Measurements from ENCODE around the gene SIRPA. TPM values are rescaled to one million over a fixed set of nuclear protein-coding genes. Genes with fewer than 3 reads are reported as not detected.
A peak's percentile ranks its signal among the peaks of the same experiment; 100 is the strongest.

SIRPA gene
- polyA plus RNA-seq, 4 donors, result 11.4 to 40.8 (median 22.4) TPM

DNA sequence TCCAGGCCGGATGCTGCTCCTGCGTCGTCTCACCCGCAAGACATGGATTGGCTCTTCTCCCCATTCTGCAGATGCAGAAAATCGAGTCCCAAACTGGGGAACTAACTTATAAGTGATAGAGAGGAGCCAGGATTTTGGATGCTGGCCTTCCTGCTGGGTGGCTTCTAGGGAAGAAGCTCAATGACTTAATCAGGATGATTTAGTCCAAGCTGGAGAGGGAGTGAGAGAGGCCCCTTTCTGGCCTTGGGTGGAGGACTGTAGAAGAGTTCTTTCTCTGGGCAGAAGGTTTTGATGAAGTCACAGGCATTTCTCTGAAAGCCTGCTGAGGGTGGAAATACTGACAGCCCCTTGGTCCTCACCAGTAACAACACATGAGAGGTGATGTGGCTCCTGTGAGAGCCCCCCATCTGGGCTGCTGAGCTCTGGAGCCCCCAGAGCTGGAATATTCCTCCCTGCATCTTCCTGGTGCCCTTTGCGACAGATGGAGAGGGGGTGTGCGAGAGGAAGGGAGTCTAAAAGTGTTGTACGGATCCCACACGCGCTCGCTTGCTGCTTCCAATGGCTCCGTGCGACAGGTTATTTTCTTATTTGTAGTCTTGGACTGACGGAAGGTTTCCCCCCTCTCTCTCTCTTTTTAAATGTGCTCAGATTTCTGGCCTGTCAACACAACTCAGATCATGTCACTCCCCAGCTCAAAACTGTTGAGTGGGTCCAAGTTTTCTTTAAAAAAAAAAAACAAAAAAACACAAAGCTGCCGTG, 3.5 kb downstream of the SIRPA start:
- Histone ChIP-seq H3K4me1 (ENCODE audit: control insufficient read depth in 3 of 3, insufficient read depth in 2 of 3, low read depth in 1 of 3, low read length in 2 of 3) (peaks cover 0 to 16% (median 3%) of the 10 kb centered on the region in 3 donors), H3K27ac (ENCODE audit: low read depth in 1 of 3, low read length in 2 of 3) (peak overlapping the region in 1 of 3 donors; percentile 33)
- FAIRE-seq, result no peak

DNA sequence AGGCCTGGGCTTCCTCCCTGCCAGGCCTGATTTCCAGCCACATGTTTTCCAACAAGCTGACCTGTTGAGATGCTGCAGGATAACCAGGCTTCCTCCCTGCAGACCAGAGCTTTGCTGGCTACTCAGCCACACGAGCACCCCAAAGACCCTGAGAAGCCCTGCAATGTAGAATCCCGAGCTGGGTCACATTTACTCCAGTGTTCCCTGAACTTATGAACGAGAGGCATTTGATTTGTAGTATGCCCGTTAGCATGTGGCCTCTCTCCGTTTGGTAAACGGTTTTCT, 4.0 kb downstream of the SIRPA start:
- Histone ChIP-seq H3K4me3 (ENCODE audit: low read depth in 1 of 3, low read length in 3 of 3) (no peak overlapping the region), H3K4me1 (ENCODE audit: control insufficient read depth in 3 of 3, insufficient read depth in 2 of 3, low read depth in 1 of 3, low read length in 2 of 3) (peaks cover 0 to 16% (median 3%) of the 10 kb centered on the region in 3 donors), H3K9me3 (ENCODE audit: control insufficient read depth in 2 of 2, insufficient read depth in 1 of 2, low read depth in 1 of 2, low read length in 1 of 2) (no peaks in the 10 kb centered on the region), H3K36me3 (ENCODE audit: control insufficient read depth in 3 of 3, insufficient read depth in 2 of 3, low read depth in 1 of 3, low read length in 3 of 3) (peaks cover 0 to 22% (median 0%) of the 10 kb centered on the region in 3 donors), H3K27me3 (ENCODE audit: control insufficient read depth in 3 of 3, insufficient read depth in 3 of 3, low read length in 3 of 3) (peaks cover 0 to 4% (median 0%) of the 10 kb centered on the region in 3 donors), H3K27ac (ENCODE audit: low read depth in 1 of 3, low read length in 2 of 3) (no peak overlapping the region)
- DNase-seq (no peak), FAIRE-seq (no peak)
- 82 to 89% (median 87%) methylated on average over 6 of the region's 6 CpGs for WGBS, 3 donors

More for the DNA sequence above, 3.5 kb downstream of the SIRPA start:
- WGBS, 3 donors, result 88 to 93% (median 90%) methylated on average over 15 of the region's 15 CpGs
- H3K4me3 ChIP-seq (ENCODE audit: low read depth in 1 of 3, low read length in 3 of 3), result no peak overlapping the region
- no peak for DNase-seq
- H3K36me3 ChIP-seq (ENCODE audit: control insufficient read depth in 3 of 3, insufficient read depth in 2 of 3, low read depth in 1 of 3, low read length in 3 of 3), result peaks cover 0 to 17% (median 0%) of the 10 kb centered on the region in 3 donors
- H3K9me3 ChIP-seq (ENCODE audit: control insufficient read depth in 2 of 2, insufficient read depth in 1 of 2, low read depth in 1 of 2, low read length in 1 of 2), result no peaks in the 10 kb centered on the region
- H3K27me3 ChIP-seq (ENCODE audit: control insufficient read depth in 3 of 3, insufficient read depth in 3 of 3, low read length in 3 of 3), result peaks cover 0 to 4% (median 0%) of the 10 kb centered on the region in 3 donors

DNA sequence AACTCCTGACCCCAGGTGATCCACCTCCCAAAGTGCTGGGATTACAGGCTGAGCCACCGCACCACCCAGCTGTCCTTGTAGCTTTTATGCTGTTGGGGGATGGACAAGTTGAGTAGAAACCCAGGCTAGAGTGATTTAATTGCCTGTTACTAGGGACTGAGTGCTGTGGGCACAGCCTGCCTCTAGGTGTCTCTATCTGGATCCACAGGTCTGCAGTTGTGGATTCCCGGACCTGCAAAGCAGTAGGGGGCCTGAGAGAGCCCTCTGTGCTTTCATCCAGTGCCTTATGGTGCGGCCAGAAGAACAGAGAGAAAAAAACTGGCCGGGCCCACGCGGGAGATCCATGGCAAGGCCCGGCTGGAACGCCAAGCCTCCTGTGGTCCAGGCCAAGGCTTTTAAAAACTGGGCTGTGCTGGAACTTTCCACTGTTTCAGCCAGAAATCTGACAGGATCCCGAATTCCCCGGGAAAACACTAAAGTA, 5.2 kb downstream of the SIRPA start:
- Histone ChIP-seq H3K4me3 (ENCODE audit: low read depth in 1 of 3, low read length in 3 of 3) (no peak overlapping the region), H3K36me3 (ENCODE audit: control insufficient read depth in 3 of 3, insufficient read depth in 2 of 3, low read depth in 1 of 3, low read length in 3 of 3) (peaks cover 0 to 34% (median 0%) of the 10 kb centered on the region in 3 donors), H3K27ac (ENCODE audit: low read depth in 1 of 3, low read length in 2 of 3) (no peak overlapping the region), H3K4me1 (ENCODE audit: control insufficient read depth in 3 of 3, insufficient read depth in 2 of 3, low read depth in 1 of 3, low read length in 2 of 3) (peaks cover 0 to 16% (median 3%) of the 10 kb centered on the region in 3 donors), H3K27me3 (ENCODE audit: control insufficient read depth in 3 of 3, insufficient read depth in 3 of 3, low read length in 3 of 3) (peaks cover 0 to 4% (median 0%) of the 10 kb centered on the region in 3 donors), H3K9me3 (ENCODE audit: control insufficient read depth in 2 of 2, insufficient read depth in 1 of 2, low read depth in 1 of 2, low read length in 1 of 2) (no peaks in the 10 kb centered on the region)
- FAIRE-seq (no peak), DNase-seq (peak; percentile 63 to 79)
- WGBS, 3 donors, result 28 to 37% (median 28%) methylated on average over 10 of the region's 10 CpGs

DNA sequence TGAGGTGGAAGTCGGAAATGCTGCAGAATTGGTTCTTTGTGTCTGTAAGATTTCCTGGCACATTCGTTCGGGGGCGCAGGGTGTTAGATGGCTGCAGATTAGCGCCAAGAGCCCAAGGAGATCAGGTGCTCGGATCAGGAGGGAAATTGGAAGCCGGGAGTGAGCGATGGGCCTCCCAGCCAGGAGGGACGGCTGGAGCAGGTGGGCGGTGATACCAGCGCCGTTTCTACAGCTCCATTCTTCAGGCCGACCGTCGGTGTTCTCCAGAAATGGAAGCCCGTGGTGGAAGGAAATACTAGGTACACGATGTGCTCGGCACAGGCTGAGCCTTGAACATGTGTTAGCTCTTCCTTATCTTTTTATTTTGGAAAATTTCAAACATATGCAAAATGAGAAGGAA, 6.5 kb downstream of the SIRPA start:
- no peak overlapping the region for H3K4me3 ChIP-seq (ENCODE audit: low read depth in 1 of 3, low read length in 3 of 3)
- no peak for DNase-seq
- no peak for FAIRE-seq
- H3K27me3 ChIP-seq (ENCODE audit: control insufficient read depth in 3 of 3, insufficient read depth in 3 of 3, low read length in 3 of 3), result no peaks in the 10 kb centered on the region
- H3K4me1 ChIP-seq (ENCODE audit: control insufficient read depth in 3 of 3, insufficient read depth in 2 of 3, low read depth in 1 of 3, low read length in 2 of 3), result peaks cover 0 to 16% (median 3%) of the 10 kb centered on the region in 3 donors
- H3K27ac ChIP-seq (ENCODE audit: low read depth in 1 of 3, low read length in 2 of 3), result no peak overlapping the region
- WGBS, 3 donors, result 87 to 94% (median 93%) methylated on average over 18 of the region's 18 CpGs
- H3K9me3 ChIP-seq (ENCODE audit: control insufficient read depth in 2 of 2, insufficient read depth in 1 of 2, low read depth in 1 of 2, low read length in 1 of 2), result no peaks in the 10 kb centered on the region
- peaks cover 0 to 45% (median 0%) of the 10 kb centered on the region in 3 donors for H3K36me3 ChIP-seq (ENCODE audit: control insufficient read depth in 3 of 3, insufficient read depth in 2 of 3, low read depth in 1 of 3, low read length in 3 of 3)

DNA sequence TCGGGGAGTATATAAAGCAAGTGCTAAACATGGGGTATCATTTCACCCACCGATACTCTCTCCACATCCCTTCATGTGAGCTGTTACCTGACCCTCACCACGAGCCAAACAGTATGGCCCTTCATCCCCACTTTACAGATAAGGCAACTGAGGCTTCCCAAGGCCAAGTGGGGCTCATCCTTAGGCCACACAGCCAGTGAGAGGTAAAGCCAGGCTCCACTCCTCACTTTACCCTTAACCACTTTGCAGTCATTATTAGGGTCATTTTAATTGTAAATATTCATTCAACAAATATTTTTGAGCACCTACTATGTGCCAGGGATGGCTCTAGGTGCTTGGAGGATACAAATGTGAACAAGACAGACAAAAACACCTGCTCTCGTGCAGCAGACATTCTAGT, 7.0 kb downstream of the SIRPA start:
- no peaks in the 10 kb centered on the region for H3K9me3 ChIP-seq (ENCODE audit: control insufficient read depth in 2 of 2, insufficient read depth in 1 of 2, low read depth in 1 of 2, low read length in 1 of 2)
- H3K27ac ChIP-seq (ENCODE audit: low read depth in 1 of 3, low read length in 2 of 3), result no peak overlapping the region
- H3K27me3 ChIP-seq (ENCODE audit: control insufficient read depth in 3 of 3, insufficient read depth in 3 of 3, low read length in 3 of 3), result no peaks in the 10 kb centered on the region
- WGBS, 3 donors, result 77 to 92% (median 89%) methylated on average over 4 of the region's 4 CpGs
- peaks cover 0 to 50% (median 0%) of the 10 kb centered on the region in 3 donors for H3K36me3 ChIP-seq (ENCODE audit: control insufficient read depth in 3 of 3, insufficient read depth in 2 of 3, low read depth in 1 of 3, low read length in 3 of 3)
- DNase-seq, result no peak
- no peak for FAIRE-seq
- H3K4me3 ChIP-seq (ENCODE audit: low read depth in 1 of 3, low read length in 3 of 3), result no peak overlapping the region
- peaks cover 0 to 12% (median 3%) of the 10 kb centered on the region in 3 donors for H3K4me1 ChIP-seq (ENCODE audit: control insufficient read depth in 3 of 3, insufficient read depth in 2 of 3, low read depth in 1 of 3, low read length in 2 of 3)

DNA sequence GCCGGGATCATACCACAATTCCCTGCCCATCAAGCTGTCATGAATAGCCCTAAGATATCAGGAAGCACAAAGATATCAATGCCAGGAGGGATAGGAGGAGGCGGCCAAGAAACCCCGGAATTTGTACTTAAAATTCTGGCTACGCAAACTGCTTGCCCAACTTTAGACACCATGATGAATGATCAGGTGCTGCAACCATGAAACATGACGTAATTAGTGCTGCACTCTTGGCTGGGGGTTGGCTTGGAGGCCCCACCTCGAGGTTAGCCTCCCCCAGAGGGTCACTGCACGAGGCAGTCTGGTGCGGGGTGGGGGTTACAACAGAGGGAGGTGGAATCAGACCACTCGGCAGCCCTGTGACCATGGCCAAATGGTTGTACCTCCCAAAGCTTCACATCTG, 8.9 kb downstream of the SIRPA start:
- Histone ChIP-seq H3K4me3 (ENCODE audit: low read depth in 1 of 3, low read length in 3 of 3) (no peak overlapping the region), H3K4me1 (ENCODE audit: control insufficient read depth in 3 of 3, insufficient read depth in 2 of 3, low read depth in 1 of 3, low read length in 2 of 3) (no peaks in the 10 kb centered on the region), H3K27ac (ENCODE audit: low read depth in 1 of 3, low read length in 2 of 3) (no peak overlapping the region), H3K36me3 (ENCODE audit: control insufficient read depth in 3 of 3, insufficient read depth in 2 of 3, low read depth in 1 of 3, low read length in 3 of 3) (peaks cover 0 to 60% (median 0%) of the 10 kb centered on the region in 3 donors), H3K9me3 (ENCODE audit: control insufficient read depth in 2 of 2, insufficient read depth in 1 of 2, low read depth in 1 of 2, low read length in 1 of 2) (no peaks in the 10 kb centered on the region), H3K27me3 (ENCODE audit: control insufficient read depth in 3 of 3, insufficient read depth in 3 of 3, low read length in 3 of 3) (no peaks in the 10 kb centered on the region)
- DNase-seq (no peak), FAIRE-seq (no peak)
- WGBS, 3 donors, result 83 to 88% (median 85%) methylated on average over 9 of the region's 9 CpGs

DNA sequence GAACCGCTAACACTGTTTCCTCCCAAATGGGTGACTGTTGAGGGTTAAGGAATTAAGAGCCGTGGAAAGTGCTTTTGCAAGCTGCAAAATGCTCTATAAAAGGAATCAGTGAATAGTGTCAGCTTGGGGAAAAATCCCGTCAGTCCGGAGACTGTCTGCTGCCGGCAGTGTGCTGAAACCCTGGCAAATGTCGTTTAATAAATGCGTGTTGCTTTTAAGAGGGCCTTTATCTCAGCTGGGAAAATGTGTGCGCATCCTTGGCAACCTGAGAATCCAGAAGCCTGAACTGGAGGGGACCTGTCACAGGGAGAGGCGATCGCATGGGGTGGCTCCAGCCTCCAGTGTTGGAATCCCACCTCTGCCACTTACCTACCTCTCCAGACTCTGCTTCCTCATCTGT, 9.8 kb downstream of the SIRPA start:
- WGBS, 3 donors, result 91 to 94% (median 92%) methylated on average over 10 of the region's 10 CpGs
- H3K27ac ChIP-seq (ENCODE audit: low read depth in 1 of 3, low read length in 2 of 3), result no peak overlapping the region
- H3K9me3 ChIP-seq (ENCODE audit: control insufficient read depth in 2 of 2, insufficient read depth in 1 of 2, low read depth in 1 of 2, low read length in 1 of 2), result no peaks in the 10 kb centered on the region
- H3K4me3 ChIP-seq (ENCODE audit: low read depth in 1 of 3, low read length in 3 of 3), result no peak overlapping the region
- no peaks in the 10 kb centered on the region for H3K27me3 ChIP-seq (ENCODE audit: control insufficient read depth in 3 of 3, insufficient read depth in 3 of 3, low read length in 3 of 3)
- no peaks in the 10 kb centered on the region for H3K4me1 ChIP-seq (ENCODE audit: control insufficient read depth in 3 of 3, insufficient read depth in 2 of 3, low read depth in 1 of 3, low read length in 2 of 3)
- FAIRE-seq (no peak), DNase-seq (no peak)
- H3K36me3 ChIP-seq (ENCODE audit: control insufficient read depth in 3 of 3, insufficient read depth in 2 of 3, low read depth in 1 of 3, low read length in 3 of 3), result peaks cover 0 to 59% (median 0%) of the 10 kb centered on the region in 3 donors

DNA sequence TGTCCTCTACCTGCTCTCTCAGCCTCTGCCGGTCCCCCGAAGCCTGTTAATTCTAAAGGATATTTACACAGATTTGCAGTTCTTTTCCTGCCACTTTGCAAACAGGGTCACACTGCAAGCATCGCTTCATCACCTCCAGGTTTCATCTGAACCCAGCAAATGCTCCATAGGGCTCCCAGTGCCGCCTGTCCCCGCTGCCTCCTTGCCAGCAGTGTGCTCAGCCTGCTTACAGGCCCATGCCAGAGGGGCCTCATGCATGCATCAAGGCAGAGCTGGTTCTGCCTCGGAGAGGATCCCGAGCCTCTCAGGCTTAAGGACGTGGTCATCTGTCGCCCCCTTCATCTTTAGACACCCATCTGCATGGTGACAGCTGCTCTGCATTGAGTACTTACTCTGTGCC, 10.5 kb downstream of the SIRPA start:
- DNase-seq, result no peak
- WGBS, 3 donors, result 86 to 96% (median 90%) methylated on average over 9 of the region's 9 CpGs
- Histone ChIP-seq H3K9me3 (ENCODE audit: control insufficient read depth in 2 of 2, insufficient read depth in 1 of 2, low read depth in 1 of 2, low read length in 1 of 2) (no peaks in the 10 kb centered on the region), H3K36me3 (ENCODE audit: control insufficient read depth in 3 of 3, insufficient read depth in 2 of 3, low read depth in 1 of 3, low read length in 3 of 3) (peaks cover 0 to 57% (median 0%) of the 10 kb centered on the region in 3 donors), H3K4me3 (ENCODE audit: low read depth in 1 of 3, low read length in 3 of 3) (no peak overlapping the region), H3K27ac (ENCODE audit: low read depth in 1 of 3, low read length in 2 of 3) (no peak overlapping the region), H3K4me1 (ENCODE audit: control insufficient read depth in 3 of 3, insufficient read depth in 2 of 3, low read depth in 1 of 3, low read length in 2 of 3) (no peaks in the 10 kb centered on the region), H3K27me3 (ENCODE audit: control insufficient read depth in 3 of 3, insufficient read depth in 3 of 3, low read length in 3 of 3) (no peaks in the 10 kb centered on the region)
- FAIRE-seq, result no peak

Data from small intestine (tissue), 7 donors.